Measurements from ENCODE around the gene KIAA0232. TPM values are rescaled to one million over a fixed set of nuclear protein-coding genes. Genes with fewer than 3 reads are reported as not detected.
A peak's percentile ranks its signal among the peaks of the same experiment; 100 is the strongest.

KIAA0232 gene
- total RNA-seq, 1 donor from 2014 or later, result 40.1 TPM

DNA sequence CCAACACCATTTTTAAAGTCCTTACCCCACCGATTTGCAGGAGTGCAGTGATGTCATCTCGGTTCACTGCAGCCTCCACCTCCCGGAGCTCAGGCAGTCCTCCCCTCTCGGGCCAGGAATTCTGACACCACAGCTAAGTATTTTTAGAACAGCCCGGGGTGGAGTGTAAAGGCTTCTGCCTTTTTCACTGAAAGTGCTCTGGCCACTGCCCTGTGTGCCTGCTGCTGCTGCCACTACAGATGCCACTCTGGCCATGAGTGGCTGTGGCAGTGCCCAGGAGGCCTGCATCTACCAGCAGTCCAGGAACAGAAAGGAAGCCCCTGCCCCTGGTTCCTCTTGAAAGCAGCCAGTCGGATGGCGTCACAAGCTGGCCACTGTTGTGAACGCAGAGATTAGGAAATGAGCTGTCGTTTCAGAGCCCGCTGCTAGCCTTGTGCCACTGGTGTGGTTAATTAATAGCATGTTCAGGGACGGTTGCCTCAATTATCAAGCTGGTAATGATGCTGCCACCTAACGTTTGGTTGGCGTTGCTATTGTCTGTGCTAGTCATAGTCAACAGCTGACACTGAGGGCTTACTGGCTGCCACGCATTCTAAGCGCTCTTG, 103.5 kb downstream of the KIAA0232 start:
- TF ChIP-seq, protein P1, sequence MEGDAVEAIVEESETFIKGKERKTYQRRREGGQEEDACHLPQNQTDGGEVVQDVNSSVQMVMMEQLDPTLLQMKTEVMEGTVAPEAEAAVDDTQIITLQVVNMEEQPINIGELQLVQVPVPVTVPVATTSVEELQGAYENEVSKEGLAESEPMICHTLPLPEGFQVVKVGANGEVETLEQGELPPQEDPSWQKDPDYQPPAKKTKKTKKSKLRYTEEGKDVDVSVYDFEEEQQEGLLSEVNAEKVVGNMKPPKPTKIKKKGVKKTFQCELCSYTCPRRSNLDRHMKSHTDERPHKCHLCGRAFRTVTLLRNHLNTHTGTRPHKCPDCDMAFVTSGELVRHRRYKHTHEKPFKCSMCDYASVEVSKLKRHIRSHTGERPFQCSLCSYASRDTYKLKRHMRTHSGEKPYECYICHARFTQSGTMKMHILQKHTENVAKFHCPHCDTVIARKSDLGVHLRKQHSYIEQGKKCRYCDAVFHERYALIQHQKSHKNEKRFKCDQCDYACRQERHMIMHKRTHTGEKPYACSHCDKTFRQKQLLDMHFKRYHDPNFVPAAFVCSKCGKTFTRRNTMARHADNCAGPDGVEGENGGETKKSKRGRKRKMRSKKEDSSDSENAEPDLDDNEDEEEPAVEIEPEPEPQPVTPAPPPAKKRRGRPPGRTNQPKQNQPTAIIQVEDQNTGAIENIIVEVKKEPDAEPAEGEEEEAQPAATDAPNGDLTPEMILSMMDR (conservative IDR thresholded peaks at IDR 0.05), result no peak
- peak overlapping the region; percentile 59 for H3K4me3 Mint-ChIP-seq
- H3K9me3 Mint-ChIP-seq, result no peaks in the 10 kb centered on the region
- H3K27me3 Mint-ChIP-seq (ENCODE audit: low read depth), result no peaks in the 10 kb centered on the region
- H3K36me3 Mint-ChIP-seq (ENCODE audit: low read depth), result peaks cover 16% of the 10 kb centered on the region
- peaks cover 33% of the 10 kb centered on the region for H3K4me1 Mint-ChIP-seq
- no peak for DNase-seq (ENCODE audit: low read depth, low spot score)
- H3K27ac Mint-ChIP-seq (ENCODE audit: unreplicated experiment), result no peak overlapping the region

DNA sequence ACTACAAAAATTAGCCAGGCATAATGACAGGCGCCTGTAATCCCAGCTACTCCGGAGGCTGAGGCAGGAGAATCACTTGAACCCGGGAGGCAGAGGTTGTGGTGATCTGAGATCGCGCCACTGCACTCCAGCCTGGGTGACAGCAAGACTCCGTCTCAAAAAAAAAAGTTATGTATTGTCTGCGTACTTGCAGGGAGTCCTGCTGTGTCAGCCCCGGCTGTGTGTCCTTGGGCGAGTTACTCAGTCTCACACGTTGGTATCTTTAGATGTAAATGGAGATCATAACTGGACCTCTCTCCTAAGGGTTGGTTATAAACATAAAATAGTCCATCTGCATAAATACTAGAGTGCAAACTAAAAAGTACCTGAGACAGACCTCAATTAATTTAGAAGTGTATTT, 104.4 kb downstream of the KIAA0232 start:
- Mint-ChIP-seq H3K4me3 (peak overlapping the region; percentile 66), H3K9me3 (no peaks in the 10 kb centered on the region), H3K36me3 (ENCODE audit: low read depth) (peaks cover 13% of the 10 kb centered on the region), H3K4me1 (peaks cover 38% of the 10 kb centered on the region), H3K27ac (ENCODE audit: unreplicated experiment) (peak overlapping the region; percentile 50), H3K27me3 (ENCODE audit: low read depth) (no peaks in the 10 kb centered on the region)
- TF ChIP-seq, protein P1 (conservative IDR thresholded peaks at IDR 0.05), result no peak
- no peak for DNase-seq (ENCODE audit: low read depth, low spot score)

DNA sequence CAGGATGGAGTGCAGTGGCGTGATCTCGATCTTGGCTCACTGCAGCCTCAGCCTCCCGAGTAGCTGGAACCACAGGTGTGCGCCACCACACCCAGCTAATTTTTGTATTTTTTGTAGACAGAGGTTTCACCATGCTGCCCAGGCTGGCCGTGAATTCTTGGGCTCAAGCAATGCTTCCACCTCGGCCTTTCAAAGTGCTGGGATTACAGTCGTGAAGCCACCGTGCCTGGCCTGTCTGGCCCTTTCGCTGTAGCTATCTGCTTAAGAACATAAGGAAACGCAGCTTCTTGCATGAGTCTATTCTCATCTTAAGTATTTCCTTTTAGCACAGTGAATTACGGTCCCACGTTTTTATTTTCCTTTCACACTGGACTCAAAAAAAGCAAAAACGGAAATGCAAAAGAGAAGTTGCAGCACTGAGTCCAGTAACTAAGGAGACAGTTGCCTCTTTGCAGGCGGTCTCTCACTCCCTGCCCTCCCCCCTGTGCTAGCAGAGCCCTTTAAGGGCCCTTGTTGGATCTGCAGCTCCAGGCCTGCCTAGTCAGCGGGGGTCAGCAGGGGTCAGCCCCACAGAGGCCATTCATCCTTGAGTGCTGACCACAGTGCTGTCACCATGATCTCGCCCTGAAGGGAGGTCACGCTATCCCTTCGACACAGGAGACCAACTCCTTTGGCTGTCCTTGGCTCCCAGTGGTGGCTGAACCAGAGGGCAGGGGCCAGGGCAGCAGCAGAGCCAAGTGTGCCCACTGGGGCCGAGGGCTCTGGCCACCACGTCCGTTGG, 105.3 kb downstream of the KIAA0232 start:
- peak; percentile 64 for DNase-seq (ENCODE audit: low read depth, low spot score)
- H3K27ac Mint-ChIP-seq (ENCODE audit: unreplicated experiment), result peak overlapping the region; percentile 86
- no peaks in the 10 kb centered on the region for H3K9me3 Mint-ChIP-seq
- peaks cover 10% of the 10 kb centered on the region for H3K36me3 Mint-ChIP-seq (ENCODE audit: low read depth)
- H3K4me1 Mint-ChIP-seq, result peaks cover 47% of the 10 kb centered on the region
- TF ChIP-seq, protein P1 (conservative IDR thresholded peaks at IDR 0.05), result no peak
- H3K27me3 Mint-ChIP-seq (ENCODE audit: low read depth), result no peaks in the 10 kb centered on the region
- peak overlapping the region; percentile 66 for H3K4me3 Mint-ChIP-seq

DNA sequence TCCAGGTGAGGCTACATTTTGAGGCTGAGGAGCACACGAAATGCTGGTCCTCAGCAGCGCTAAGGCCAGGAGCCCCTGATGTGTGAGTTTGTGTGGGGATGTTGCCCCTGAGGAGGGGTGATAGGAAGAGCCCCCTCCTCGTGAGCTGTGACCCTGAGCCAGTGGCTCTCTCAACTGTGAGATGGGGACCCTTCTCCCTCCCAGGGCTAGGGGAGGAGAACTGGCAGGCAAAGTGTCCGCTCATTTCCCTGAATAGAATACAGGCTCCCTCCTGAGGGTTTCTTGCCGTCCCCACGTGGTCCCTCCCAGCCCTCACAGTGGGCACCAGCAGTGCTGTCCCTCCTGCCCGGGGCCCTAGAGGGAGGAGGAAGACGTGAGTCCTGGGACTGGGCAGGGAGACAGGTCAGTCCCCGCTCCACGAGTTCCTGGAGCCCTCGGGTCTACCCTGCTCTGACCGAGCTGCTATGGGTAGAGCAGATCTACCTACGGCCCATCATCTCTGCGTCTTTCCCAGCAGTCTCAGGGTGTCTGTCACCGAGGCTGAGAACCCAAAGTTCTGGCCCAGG, 106.1 kb downstream of the KIAA0232 start:
- TF ChIP-seq, protein P1 (conservative IDR thresholded peaks at IDR 0.05), result no peak
- DNase-seq (ENCODE audit: low read depth, low spot score), result no peak
- Mint-ChIP-seq H3K4me3 (no peak overlapping the region), H3K36me3 (ENCODE audit: low read depth) (peaks cover 10% of the 10 kb centered on the region), H3K27me3 (ENCODE audit: low read depth) (no peaks in the 10 kb centered on the region), H3K4me1 (peaks cover 52% of the 10 kb centered on the region), H3K27ac (ENCODE audit: unreplicated experiment) (peak overlapping the region; percentile 78), H3K9me3 (no peaks in the 10 kb centered on the region)

DNA sequence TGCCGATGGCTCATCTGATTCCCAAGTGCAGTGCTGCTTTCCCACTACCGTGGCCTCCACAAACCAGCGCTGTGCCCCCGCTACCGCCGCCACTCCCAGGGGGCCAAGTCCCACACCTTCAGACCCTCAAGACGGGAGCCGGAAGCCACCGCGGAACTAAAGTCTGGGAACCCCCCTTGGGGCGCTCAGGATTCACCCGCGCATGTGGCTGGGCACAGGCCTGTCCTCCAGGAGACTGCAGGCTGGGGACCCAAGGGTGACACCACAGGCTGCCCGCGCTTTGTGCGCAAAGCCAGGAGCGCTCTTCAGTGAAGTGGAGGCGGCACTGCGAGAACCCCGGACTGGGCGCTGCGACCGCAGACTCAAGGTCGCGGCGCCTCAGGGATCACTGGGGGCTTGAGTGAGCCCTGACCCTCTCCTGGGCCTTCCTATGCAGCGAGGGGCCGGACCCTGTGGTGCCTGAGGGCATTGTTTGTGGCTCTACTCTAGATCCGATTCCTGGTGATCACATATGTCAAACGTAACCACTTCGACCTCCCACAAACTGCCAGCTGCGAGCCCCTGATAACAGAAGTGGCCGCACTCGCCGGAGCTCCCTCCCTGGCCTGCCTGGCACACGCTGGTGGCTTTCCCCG, 106.7 kb downstream of the KIAA0232 start:
- no peak for DNase-seq (ENCODE audit: low read depth, low spot score)
- Mint-ChIP-seq H3K9me3 (no peaks in the 10 kb centered on the region), H3K4me1 (peaks cover 55% of the 10 kb centered on the region), H3K27me3 (ENCODE audit: low read depth) (no peaks in the 10 kb centered on the region), H3K27ac (ENCODE audit: unreplicated experiment) (no peak overlapping the region), H3K36me3 (ENCODE audit: low read depth) (peaks cover 10% of the 10 kb centered on the region), H3K4me3 (no peak overlapping the region)
- TF ChIP-seq, protein P1 (conservative IDR thresholded peaks at IDR 0.05), result no peak

All from neural crest cell (in vitro differentiated cells).